Measurements from ENCODE around the gene CCDC180.

DNA sequence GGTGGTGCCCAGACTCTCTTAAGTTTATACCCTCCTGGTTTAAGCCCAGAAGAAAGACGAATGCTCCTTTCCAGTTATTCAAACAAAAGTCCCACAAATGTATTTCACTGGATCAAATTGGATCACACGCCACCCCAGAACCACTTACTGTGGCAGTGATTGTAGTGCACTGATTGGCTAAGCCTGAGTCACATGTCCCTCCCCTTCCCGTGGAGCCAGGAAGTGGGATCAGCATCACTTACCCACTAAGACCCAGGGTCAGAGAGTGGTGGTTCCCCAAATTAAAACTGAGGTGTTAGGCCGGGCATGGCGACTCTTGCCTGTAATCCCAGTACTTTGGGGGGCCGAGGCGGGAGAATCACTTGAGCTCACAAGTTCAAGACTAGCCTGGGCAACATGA, 29.5 kb upstream of the CCDC180 start:
- TF ChIP-seq, protein P1, sequence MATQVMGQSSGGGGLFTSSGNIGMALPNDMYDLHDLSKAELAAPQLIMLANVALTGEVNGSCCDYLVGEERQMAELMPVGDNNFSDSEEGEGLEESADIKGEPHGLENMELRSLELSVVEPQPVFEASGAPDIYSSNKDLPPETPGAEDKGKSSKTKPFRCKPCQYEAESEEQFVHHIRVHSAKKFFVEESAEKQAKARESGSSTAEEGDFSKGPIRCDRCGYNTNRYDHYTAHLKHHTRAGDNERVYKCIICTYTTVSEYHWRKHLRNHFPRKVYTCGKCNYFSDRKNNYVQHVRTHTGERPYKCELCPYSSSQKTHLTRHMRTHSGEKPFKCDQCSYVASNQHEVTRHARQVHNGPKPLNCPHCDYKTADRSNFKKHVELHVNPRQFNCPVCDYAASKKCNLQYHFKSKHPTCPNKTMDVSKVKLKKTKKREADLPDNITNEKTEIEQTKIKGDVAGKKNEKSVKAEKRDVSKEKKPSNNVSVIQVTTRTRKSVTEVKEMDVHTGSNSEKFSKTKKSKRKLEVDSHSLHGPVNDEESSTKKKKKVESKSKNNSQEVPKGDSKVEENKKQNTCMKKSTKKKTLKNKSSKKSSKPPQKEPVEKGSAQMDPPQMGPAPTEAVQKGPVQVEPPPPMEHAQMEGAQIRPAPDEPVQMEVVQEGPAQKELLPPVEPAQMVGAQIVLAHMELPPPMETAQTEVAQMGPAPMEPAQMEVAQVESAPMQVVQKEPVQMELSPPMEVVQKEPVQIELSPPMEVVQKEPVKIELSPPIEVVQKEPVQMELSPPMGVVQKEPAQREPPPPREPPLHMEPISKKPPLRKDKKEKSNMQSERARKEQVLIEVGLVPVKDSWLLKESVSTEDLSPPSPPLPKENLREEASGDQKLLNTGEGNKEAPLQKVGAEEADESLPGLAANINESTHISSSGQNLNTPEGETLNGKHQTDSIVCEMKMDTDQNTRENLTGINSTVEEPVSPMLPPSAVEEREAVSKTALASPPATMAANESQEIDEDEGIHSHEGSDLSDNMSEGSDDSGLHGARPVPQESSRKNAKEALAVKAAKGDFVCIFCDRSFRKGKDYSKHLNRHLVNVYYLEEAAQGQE (IDR thresholded peaks at IDR 0.05; ENCODE audit: unreplicated experiment) = no peak
- TF ChIP-seq EZH2phosphoT487 (IDR thresholded peaks at IDR 0.05; ENCODE audit: unreplicated experiment) (no peak), EZH2 (IDR thresholded peaks at IDR 0.05; ENCODE audit: low read depth, unreplicated experiment) (no peak), POLR2AphosphoS5 (IDR thresholded peaks at IDR 0.05; ENCODE audit: low read depth) (no peak), NANOG (IDR thresholded peaks at IDR 0.05; ENCODE audit: borderline replicate concordance) (no peak), CREB1 (CRISPR knock-in tag; IDR thresholded peaks at IDR 0.05; ENCODE audit: low read depth) (no peak), JUNB (IDR thresholded peaks at IDR 0.05; ENCODE audit: unreplicated experiment) (no peak), ETS1 (IDR thresholded peaks at IDR 0.05) (no peak), ZNF331 (CRISPR knock-in tag; IDR thresholded peaks at IDR 0.05; ENCODE audit: low read depth) (no peak)
- TF ChIP-seq, protein P2, sequence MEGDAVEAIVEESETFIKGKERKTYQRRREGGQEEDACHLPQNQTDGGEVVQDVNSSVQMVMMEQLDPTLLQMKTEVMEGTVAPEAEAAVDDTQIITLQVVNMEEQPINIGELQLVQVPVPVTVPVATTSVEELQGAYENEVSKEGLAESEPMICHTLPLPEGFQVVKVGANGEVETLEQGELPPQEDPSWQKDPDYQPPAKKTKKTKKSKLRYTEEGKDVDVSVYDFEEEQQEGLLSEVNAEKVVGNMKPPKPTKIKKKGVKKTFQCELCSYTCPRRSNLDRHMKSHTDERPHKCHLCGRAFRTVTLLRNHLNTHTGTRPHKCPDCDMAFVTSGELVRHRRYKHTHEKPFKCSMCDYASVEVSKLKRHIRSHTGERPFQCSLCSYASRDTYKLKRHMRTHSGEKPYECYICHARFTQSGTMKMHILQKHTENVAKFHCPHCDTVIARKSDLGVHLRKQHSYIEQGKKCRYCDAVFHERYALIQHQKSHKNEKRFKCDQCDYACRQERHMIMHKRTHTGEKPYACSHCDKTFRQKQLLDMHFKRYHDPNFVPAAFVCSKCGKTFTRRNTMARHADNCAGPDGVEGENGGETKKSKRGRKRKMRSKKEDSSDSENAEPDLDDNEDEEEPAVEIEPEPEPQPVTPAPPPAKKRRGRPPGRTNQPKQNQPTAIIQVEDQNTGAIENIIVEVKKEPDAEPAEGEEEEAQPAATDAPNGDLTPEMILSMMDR (conservative IDR thresholded peaks at IDR 0.05; ENCODE audit: low read depth in 2 of 2) = no peak

All from GM23338 (cell line).